ENCODE data around the gene CDK8.

- TF ChIP-seq CTCF (IDR thresholded peaks at IDR 0.05) (no peak), POLR2A (IDR thresholded peaks at IDR 0.05) (no peak), EP300 (IDR thresholded peaks at IDR 0.05) (no peak)
These were observed 171.8 kb downstream of the CDK8 start for GRCh38 chr13:26425443-26426358.

All from tibial nerve (tissue), 4 donors.